SH-SY5Y (cell line): ENCODE data around the gene HSPB6.

ENCODE experiments used
- GATA2 ChIP-seq: IDR thresholded peaks from 2 replicates; pipeline ENCODE4 v1.6.1; 2011; ENCODE audit warnings: mild to moderate bottlenecking, low read depth, low read length
- GATA3 ChIP-seq: IDR thresholded peaks from 2 replicates; pipeline ENCODE4 v1.6.1; 2011; ENCODE audit warnings: low read depth, mild to moderate bottlenecking, low read length, moderate library complexity

GRCh38 chr19:35791814-35792279 lies 35.0 kb upstream of the HSPB6 start:
- no peak for TF ChIP-seq GATA2
- TF ChIP-seq GATA3, result no peak
